GM12873 (cell line): Measurements from ENCODE around the gene GAPDH.

ENCODE experiments used
- TF ChIP-seq, protein P1 (sequence below): IDR thresholded peaks from 2 replicates; pipeline ENCODE4 v1.5.1; 2012; ENCODE audit warnings: low read depth, mild to moderate bottlenecking, moderate library complexity, low read length, control low read depth; ENCODE audit not compliant: insufficient read depth; ENCODE audit errors: missing control alignments

The GAPDH gene

GRCh38 chr12:6494968-6495367 lies 39.3 kb upstream of the GAPDH start:
- TF ChIP-seq, protein P1, sequence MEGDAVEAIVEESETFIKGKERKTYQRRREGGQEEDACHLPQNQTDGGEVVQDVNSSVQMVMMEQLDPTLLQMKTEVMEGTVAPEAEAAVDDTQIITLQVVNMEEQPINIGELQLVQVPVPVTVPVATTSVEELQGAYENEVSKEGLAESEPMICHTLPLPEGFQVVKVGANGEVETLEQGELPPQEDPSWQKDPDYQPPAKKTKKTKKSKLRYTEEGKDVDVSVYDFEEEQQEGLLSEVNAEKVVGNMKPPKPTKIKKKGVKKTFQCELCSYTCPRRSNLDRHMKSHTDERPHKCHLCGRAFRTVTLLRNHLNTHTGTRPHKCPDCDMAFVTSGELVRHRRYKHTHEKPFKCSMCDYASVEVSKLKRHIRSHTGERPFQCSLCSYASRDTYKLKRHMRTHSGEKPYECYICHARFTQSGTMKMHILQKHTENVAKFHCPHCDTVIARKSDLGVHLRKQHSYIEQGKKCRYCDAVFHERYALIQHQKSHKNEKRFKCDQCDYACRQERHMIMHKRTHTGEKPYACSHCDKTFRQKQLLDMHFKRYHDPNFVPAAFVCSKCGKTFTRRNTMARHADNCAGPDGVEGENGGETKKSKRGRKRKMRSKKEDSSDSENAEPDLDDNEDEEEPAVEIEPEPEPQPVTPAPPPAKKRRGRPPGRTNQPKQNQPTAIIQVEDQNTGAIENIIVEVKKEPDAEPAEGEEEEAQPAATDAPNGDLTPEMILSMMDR = no peak

DNA sequence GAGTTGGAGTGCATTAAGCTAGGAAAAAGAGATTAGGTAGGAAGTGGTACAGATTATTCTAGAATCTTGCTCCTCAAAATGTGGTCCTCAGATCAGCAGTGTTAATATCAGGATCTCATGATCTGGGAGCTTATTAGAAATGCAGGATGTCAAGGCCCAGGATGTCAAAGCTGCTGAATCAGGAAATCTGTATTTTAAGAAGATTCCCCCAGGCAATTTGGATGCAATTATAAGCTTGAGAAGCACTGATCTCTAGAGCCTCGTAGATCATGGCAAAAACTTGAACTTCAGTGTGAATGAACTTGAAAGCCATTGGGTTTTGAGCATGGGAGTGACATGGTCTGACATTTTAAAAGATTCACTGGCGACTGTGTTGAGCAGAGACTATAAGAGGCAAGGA lies 33.9 kb upstream of the GAPDH start:
- TF ChIP-seq, protein P1 = no peak

- TF ChIP-seq, protein P1 = no peak
These were observed 27.0 kb upstream of the GAPDH start for GRCh38 chr12:6507102-6507998.

DNA sequence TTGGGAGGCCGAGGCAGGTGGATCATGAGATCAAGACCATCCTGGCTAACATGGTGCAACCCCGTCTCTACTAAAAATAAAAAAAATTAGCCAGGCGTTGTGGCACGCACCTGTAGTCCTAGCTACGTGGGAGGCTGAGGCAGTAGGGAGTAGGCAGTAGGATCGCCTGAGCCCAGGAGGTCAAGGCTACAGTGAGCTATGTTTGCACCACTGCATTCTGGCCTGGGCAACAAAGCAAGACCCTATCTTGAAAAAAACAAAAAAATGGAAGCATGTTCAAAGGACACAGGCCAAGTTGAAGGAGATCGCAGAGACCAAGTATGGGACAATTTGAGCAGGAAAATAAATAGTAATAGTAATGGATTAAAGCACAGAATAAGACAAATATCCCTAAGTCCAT lies 26.2 kb upstream of the GAPDH start:
- TF ChIP-seq, protein P1 = no peak

DNA sequence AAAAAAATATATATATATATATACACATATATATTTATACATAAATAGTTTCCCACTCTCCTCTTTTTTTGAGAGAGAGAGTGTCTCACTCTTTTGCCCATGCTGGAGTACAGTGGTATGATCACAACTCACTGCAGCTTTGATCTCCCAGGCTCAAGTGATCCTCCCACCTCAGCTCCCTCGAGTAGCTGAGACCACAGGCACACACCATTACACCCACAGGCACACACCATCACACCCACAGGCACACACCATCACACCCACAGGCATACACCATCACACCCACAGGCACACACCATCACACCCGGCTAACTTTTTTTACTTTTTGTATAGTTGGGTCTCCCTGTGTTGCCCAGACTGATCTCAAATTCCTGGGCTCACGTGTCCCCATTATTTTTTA lies 14.1 kb upstream of the GAPDH start:
- TF ChIP-seq, protein P1 = no peak

GRCh38 chr12:6522193-6522592 lies 12.1 kb upstream of the GAPDH start:
- TF ChIP-seq, protein P1 = no peak

DNA sequence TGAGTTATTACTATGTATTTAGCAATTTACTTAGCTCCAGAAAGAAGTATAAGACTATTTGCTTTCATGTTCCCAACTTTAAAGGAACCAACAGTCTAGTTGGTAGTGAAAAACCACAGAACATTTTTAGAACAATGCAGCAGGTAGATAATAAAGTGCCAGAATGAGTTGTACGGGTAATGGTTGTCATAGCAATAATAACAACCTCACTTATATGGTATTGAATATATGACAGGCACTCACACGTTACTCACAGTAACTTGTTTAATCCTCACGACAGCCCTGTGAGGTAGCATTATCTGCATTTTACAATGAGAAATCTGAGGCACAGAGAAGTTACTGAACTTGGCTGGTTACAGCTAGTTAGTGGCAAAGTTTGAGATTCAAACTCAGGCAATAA lies 10.6 kb upstream of the GAPDH start:
- TF ChIP-seq, protein P1 = no peak
